Measurements from ENCODE around the gene WDR89. TPM values are rescaled to one million over a fixed set of nuclear protein-coding genes. Genes with fewer than 3 reads are reported as not detected.

Gene WDR89
- total RNA-seq, 4 donors from 2014 or later, result 3.5 to 7.4 (median 5.8) TPM

DNA sequence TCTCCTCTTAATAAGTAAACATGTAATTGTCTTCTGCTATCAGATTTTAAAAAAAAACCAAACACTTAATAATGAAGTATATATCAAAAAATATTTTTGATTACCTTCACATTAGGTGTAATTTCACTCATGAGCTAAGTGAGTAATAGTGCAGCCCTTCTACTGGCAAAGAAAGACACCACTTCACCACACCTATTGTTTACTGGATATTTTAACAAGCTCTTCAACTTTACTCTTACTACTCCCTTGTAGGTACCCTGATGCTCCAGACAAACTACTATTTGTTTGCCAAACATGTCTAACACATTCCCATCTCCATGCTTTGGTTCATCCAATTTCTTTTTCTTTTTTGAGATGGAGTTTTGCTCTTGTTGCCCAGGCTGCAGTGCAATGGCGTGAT, 36.9 kb upstream of the WDR89 start:
- no peak for DNase-seq
- H3K27me3 ChIP-seq, result no peaks in the 10 kb centered on the region
- no peak overlapping the region for H3K4me3 ChIP-seq
- no peaks in the 10 kb centered on the region for H3K9me3 ChIP-seq
- 92 to 100% methylated on average over 1 of the region's 1 CpG for WGBS, 2 donors
- TF ChIP-seq POLR2A (IDR thresholded peaks at IDR 0.05) (no peak), CTCF (IDR thresholded peaks at IDR 0.05) (no peak)
- H3K4me1 ChIP-seq, result no peaks in the 10 kb centered on the region
- intact Hi-C loops (cut with DNase I), result no loop called here
- H3K27ac ChIP-seq, result no peak overlapping the region
- H3K36me3 ChIP-seq, result peaks cover 0 to 14% (median 0%) of the 10 kb centered on the region in 3 donors

- intact Hi-C loops (cut with DNase I), result no loop called here
- peaks cover 0 to 1% (median 0%) of the 10 kb centered on the region in 3 donors for H3K4me1 ChIP-seq
- TF ChIP-seq CTCF (IDR thresholded peaks at IDR 0.05) (no peak), POLR2A (IDR thresholded peaks at IDR 0.05) (no peak)
- WGBS, 2 donors, result 85 to 89% methylated on average over 3 of the region's 3 CpGs
- no peak overlapping the region for H3K4me3 ChIP-seq
- no peak for DNase-seq
- H3K9me3 ChIP-seq, result no peaks in the 10 kb centered on the region
- peaks cover 0 to 14% (median 0%) of the 10 kb centered on the region in 3 donors for H3K36me3 ChIP-seq
- no peaks in the 10 kb centered on the region for H3K27me3 ChIP-seq
- H3K27ac ChIP-seq, result no peak overlapping the region
Measured at GRCh38 chr14:63677891-63678379, 36.3 kb upstream of the WDR89 start.

DNA sequence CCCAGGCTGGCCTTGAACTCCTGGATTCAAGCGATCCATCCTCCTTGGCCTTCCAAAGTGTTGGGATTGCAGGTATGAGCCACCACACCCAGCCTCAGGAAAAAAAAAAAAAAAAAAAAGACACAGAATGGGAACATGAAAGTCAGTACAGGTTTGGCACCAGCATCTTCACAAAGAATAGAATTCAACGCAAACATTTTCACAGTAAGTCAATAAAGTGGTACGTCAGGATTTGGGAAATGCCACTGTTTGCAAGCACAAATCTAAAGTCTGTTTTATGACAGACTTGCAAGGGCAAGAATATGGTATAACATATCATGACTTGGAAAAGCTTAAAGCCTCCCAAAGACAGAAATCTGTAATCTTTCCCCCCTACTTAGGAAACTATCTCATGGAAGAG, 34.9 kb upstream of the WDR89 start:
- Histone ChIP-seq H3K27ac (no peak overlapping the region), H3K27me3 (no peaks in the 10 kb centered on the region), H3K36me3 (peaks cover 0 to 9% (median 0%) of the 10 kb centered on the region in 3 donors), H3K9me3 (no peaks in the 10 kb centered on the region), H3K4me3 (no peak overlapping the region), H3K4me1 (peaks cover 0 to 13% (median 0%) of the 10 kb centered on the region in 3 donors)
- DNase-seq, result no peak
- TF ChIP-seq POLR2A (IDR thresholded peaks at IDR 0.05) (no peak), CTCF (IDR thresholded peaks at IDR 0.05) (no peak)
- WGBS, 2 donors, result 76 to 82% methylated on average over 3 of the region's 3 CpGs
- intact Hi-C loops (cut with DNase I), result no loop called here

- DNase-seq, result no peak
- intact Hi-C loops (cut with DNase I), result no loop called here
- H3K36me3 ChIP-seq, result peaks cover 0 to 9% (median 0%) of the 10 kb centered on the region in 3 donors
Measured at GRCh38 chr14:63673886-63674497, 32.3 kb upstream of the WDR89 start.

More at GRCh38 chr14:63673886-63674497, 32.3 kb upstream of the WDR89 start:
- Histone ChIP-seq H3K4me1 (peaks cover 0 to 13% (median 0%) of the 10 kb centered on the region in 3 donors), H3K27ac (no peak overlapping the region), H3K27me3 (no peaks in the 10 kb centered on the region), H3K4me3 (no peak overlapping the region), H3K9me3 (no peaks in the 10 kb centered on the region)
- TF ChIP-seq POLR2A (IDR thresholded peaks at IDR 0.05), result no peak
- no peak for TF ChIP-seq CTCF (IDR thresholded peaks at IDR 0.05)
- WGBS, 2 donors, result 74 to 79% methylated on average over 5 to 7 of the region's 7 CpGs
